Hematopoietic multipotent progenitor cell (in vitro differentiated cells): ENCODE measurements around the gene TOM1L2. TPM values are rescaled to one million over a fixed set of nuclear protein-coding genes. Genes with fewer than 3 reads are reported as not detected.
A peak's percentile ranks its signal among the peaks of the same experiment; 100 is the strongest.

Source experiments
- DNase-seq, 3 donors: peaks; one replicate each; pipeline ENCODE4 v3.0.0-alpha.2; 2011 to 2015; ENCODE audit warnings: low read depth in 2 of 3, low spot score in 2 of 3
- total RNA-seq: library from RNA; depleted of rRNA; stranded (reverse); fragments of >200 nt; gene quantifications from one replicate; pipeline ENCODE4 v1.2.3, GENCODE V29; 2012

The TOM1L2 gene
- total RNA-seq, 1 donor, result 23.4 TPM

GRCh38 chr17:17837966-17838962, 133.9 kb downstream of the TOM1L2 start:
- peak in 2 of 3 donors; percentile 37 to 50 for DNase-seq

DNA sequence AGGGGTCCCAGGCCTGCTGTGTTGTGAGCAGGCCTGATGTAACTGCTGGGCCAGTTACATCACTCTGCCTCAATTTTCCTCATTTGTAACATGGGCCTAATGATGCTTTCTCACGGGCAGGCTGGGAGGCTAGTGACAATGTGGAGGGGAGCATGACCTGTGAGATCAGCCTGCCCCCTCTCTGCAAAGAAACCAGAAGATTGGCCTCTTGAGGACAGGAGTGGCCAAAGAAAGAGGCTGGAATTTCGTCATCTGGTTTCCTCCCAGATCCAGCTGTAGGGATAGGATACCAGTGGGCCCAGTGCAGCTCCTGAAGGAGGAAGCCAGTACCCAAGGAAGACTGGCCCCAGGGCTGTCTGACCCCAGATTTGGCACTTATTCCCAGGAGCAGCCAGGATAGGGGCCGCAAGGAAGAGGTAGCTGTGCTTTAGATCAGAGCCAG, 134.8 kb downstream of the TOM1L2 start:
- DNase-seq, result no peak

GRCh38 chr17:17836818-17837379, 135.3 kb downstream of the TOM1L2 start, which contains the start of gene SREBF1:
TSS of gene SREBF1 (minus strand) at chr17:17836986. CDS start at chr17:17836817, 169 bp downstream.
- peak in 2 of 3 donors; percentile 63 to 76 for DNase-seq

DNA sequence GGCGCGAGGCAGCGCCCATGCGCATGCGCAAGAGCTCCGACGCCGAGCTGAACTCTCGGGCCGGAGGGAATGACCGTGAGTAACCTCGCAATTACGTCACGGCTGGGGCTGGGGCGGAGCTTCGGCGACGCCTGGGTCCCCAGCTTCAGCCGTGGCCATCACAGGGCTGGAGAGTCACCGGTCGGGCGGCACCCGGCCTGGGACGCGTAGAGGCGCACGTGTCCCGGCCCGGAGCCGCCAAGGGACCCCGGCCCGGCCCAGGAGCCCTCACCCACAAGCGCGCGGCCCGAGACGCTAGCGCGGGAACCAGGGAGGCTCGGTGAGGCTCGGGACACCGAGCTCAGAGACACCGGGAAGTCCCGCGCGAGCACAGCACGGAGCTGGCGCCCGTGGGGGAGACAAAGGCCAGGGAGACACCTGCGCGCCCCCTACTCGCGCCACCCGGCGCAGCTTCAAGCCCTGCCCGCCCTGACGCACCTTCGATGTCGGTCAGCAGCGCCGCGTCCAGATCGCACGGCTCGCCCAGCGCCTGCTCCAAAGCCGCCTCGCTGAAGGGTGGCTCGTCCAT, 135.9 kb downstream of the TOM1L2 start:
- DNase-seq, result peak; percentile 94 to 98 (median 96)

- no peak for DNase-seq
These were observed 136.6 kb downstream of the TOM1L2 start for GRCh38 chr17:17835415-17836249.

GRCh38 chr17:17834974-17835373, 137.2 kb downstream of the TOM1L2 start:
- DNase-seq, result no peak

GRCh38 chr17:17833658-17834357, 138.4 kb downstream of the TOM1L2 start:
- no peak for DNase-seq

- no peak for DNase-seq
These were observed 140.2 kb downstream of the TOM1L2 start for GRCh38 chr17:17832032-17832363.

DNA sequence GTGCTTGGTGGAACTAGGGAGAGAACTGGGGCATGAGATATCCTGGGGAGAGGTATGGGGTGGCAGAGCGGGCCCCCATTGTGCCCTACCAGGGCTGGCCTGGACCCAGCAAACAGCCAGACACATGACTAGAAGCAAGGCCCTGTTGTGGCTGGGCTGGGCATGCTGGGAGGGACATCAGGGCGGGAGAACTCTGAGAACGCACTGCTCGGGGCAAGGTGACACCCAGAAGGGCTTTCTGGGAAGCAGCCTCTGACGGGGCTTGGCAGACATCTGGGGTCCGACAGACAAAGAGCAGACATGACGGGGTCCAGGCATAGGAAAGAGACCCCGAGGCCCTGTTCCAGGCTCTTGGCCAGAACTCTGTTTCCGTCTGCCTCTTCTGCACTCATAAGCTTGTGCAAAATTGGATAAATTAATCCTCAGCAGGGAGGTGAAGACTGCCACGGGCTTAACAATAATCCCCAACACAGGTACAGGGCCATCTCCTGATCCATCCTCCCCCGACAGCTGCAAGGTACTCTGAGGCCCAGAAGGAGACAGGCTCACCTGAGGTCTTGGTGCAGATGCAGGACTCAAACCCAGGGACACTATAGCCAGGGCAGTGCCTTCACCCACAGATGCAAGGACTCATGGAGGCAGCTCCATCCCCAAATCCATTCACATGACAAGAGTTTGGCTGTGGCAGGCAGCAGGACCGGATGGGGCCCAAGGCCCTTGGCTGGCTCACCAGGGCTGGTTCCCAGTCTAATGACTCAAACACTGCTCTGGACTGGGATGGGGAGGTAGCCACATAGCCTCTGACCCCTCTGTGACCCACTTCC, 140.8 kb downstream of the TOM1L2 start:
- DNase-seq, result no peak

- no peak for DNase-seq
These were observed 141.4 kb downstream of the TOM1L2 start for GRCh38 chr17:17830740-17831207.

DNA sequence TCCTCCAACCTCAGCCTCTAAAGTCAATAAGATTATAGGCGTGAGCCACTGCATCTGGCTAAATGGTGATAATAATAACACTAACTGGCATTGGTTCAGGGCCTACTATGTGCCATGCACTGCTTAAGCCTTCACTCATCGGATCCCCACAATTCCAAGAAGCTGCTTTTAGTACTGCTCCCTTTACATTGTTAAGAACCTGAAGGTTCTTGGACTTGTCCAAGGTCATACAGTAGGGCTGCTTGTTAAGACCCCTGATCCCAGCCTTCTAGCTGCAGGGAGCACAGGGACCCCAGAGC, 142.0 kb downstream of the TOM1L2 start:
- no peak for DNase-seq

- no peak for DNase-seq
These were observed 144.2 kb downstream of the TOM1L2 start for GRCh38 chr17:17827826-17828621.

DNA sequence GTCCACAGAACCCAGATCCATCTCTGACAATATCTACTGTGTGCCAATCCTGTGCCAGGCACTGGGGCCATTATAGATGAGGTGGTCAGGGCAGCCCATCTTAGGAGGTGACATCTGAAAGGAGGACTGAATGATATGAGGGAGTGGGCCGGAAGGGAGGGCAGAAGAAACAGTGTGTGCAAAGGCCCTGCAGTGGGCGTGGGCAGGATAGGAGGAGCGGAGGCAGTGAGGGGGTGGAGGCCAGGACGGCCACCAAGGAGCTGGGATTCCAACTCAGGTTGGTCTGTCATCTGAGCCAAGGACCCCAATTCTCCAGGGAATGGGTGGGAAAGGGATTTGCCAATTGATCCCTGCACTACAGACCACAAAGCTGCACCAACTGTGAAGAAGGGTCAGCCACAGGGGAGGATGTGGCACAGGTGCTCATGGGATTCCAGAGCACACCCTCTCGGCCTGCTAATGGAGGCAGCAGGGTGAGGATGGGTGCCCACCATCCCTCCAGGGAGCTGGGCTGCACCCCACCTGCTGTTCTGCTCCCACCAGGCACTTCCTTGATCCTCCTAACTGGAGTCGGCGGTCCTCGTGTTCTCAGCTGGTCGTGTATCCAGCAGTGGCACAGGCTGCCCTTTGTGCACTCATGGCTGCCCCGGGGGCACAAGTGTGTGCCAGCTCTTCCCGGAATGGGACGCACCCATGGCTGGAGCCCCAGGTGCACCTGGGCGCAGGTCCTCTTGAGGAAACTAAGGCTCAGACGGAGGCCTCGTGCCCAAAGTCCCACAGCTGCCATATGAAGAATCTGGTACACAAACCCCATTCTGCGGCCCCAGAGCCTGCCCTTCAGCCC, 145.0 kb downstream of the TOM1L2 start:
- DNase-seq, result no peak

DNA sequence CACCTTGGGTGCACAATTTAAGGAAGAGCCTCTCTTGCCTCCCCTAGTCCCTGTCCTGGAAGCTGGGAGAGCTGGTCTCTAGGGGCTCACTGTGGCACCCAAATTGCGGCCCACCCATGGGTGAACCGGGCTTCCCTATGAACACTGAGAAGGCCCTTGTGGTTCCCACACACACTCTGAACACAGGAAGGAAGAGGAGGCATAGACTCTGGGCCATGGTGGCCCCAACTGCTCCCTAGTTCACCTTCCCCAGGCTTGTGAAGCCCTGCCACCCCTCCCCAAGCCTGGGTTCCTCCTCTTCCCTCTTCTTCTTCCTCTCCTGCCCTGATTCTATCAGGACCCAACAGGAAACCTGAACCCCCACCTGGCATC, 145.9 kb downstream of the TOM1L2 start:
- DNase-seq, result no peak

DNA sequence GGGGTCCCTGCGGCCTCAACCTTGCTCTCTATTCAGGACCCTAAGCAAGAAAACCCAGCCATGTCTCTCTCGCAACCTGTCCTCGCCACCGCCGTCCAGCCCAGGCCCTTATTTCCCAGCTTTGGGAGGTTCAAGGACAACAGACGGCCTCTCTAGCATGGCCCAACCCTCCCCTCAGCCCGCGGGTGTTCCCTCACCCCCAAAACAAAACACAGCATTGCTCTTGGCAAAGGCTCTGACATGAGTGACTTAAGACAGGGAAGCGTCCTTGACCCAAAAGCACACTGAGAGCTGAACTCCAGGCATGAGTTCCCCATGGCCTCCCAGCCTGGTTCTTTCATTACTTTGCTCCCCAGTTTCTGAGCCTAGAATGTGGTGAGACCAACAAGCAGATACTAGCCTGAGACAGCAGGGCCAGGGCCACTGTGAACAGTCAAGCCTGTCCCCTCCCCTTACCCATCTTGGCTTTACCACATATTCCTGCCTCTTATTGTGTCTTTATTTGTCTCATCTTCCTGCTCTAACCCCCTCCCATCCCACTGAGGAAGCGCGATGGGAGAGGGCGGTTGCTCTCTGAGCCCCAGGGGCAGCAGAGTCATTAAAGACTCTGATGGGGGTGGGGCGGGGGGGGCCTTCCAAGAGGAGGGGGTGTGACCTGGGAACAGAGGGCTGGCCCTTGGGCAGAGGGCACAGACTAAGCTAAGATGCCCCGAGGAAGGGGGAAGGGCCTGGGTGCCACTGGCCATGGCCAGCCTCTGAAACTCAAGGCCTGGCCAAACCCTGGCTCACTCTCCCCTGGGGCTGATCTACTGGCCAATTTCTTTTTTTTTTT, 147.2 kb downstream of the TOM1L2 start:
- DNase-seq, result no peak

DNA sequence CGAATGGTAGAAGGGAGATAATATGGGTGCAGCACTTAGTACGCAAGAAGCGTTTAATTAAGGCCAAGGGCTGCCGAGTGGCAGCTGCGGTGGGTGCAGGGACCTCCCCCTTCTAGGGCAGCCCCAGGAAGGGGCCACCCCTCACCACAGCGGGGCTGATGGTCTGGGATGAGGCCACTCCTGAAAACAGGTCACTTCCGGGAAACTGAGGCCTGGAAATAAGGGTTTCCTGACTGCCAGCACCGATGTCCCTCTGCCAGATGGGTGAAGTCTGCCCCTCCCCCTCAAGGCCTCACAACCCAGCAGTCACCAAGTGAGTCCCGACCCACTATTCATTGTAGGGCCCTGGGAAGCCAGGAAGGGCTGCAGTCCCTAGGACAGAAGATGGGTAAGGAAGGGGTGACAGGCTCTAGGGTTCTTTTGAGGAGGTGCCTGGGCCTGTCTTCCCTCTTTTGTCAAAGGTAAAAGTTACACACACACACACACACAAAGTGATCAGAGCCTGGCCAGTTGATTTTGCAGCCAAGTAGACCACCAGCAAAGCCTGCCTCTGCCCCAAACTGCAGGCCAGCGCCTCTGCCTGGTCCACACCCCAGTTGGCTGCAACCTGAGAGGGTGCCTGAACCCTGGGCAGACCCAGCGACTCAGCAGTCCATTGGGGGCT, 147.9 kb downstream of the TOM1L2 start:
- no peak for DNase-seq
